ENCODE results near the gene FMOD. TPM values are rescaled to one million over a fixed set of nuclear protein-coding genes. Genes with fewer than 3 reads are reported as not detected.
A peak's percentile ranks its signal among the peaks of the same experiment; 100 is the strongest.

FMOD gene
- total RNA-seq, 4 donors from 2014 or later, result 13.3 to 36.6 (median 22.9) TPM

- WGBS, result 83% methylated on average over 8 of the region's 8 CpGs
- Histone ChIP-seq H3K27me3 (no peaks in the 10 kb centered on the region), H3K27ac (no peak overlapping the region), H3K9me3 (no peaks in the 10 kb centered on the region), H3K4me3 (no peak overlapping the region), H3K36me3 (no peaks in the 10 kb centered on the region), H3K4me1 (peaks cover 23% of the 10 kb centered on the region)
- TF ChIP-seq EP300 (IDR thresholded peaks at IDR 0.05), result no peak
- no peak for TF ChIP-seq POLR2AphosphoS5 (IDR thresholded peaks at IDR 0.05)
- no peak for TF ChIP-seq CTCF (IDR thresholded peaks at IDR 0.05)
- no peak for TF ChIP-seq POLR2A (IDR thresholded peaks at IDR 0.05)
- no peak for DNase-seq (ENCODE audit: low spot score in 2 of 2)
Observed at GRCh38 chr1:203353486-203353885, 2.6 kb upstream of the FMOD start.

GRCh38 chr1:203349773-203350524 is 973 bp downstream of the FMOD start:
- peaks cover 26% of the 10 kb centered on the region for H3K4me1 ChIP-seq
- peak overlapping the region; percentile 34 for H3K4me3 ChIP-seq
- H3K36me3 ChIP-seq, result no peaks in the 10 kb centered on the region
- TF ChIP-seq POLR2A (IDR thresholded peaks at IDR 0.05), result no peak
- TF ChIP-seq POLR2AphosphoS5 (IDR thresholded peaks at IDR 0.05), result no peak
- TF ChIP-seq EP300 (IDR thresholded peaks at IDR 0.05), result no peak
- TF ChIP-seq CTCF (IDR thresholded peaks at IDR 0.05), result no peak
- no peaks in the 10 kb centered on the region for H3K27me3 ChIP-seq
- H3K27ac ChIP-seq, result peak overlapping the region; percentile 54
- H3K9me3 ChIP-seq, result no peaks in the 10 kb centered on the region
- no peak for DNase-seq (ENCODE audit: low spot score in 2 of 2)
- WGBS, result 80% methylated on average over 4 of the region's 4 CpGs

GRCh38 chr1:203349166-203349565 is 1.8 kb downstream of the FMOD start:
- TF ChIP-seq POLR2A (IDR thresholded peaks at IDR 0.05) (no peak), CTCF (IDR thresholded peaks at IDR 0.05) (no peak), POLR2AphosphoS5 (IDR thresholded peaks at IDR 0.05) (no peak), EP300 (IDR thresholded peaks at IDR 0.05) (no peak)
- H3K9me3 ChIP-seq, result no peaks in the 10 kb centered on the region
- H3K27me3 ChIP-seq, result no peaks in the 10 kb centered on the region
- no peaks in the 10 kb centered on the region for H3K36me3 ChIP-seq
- no peak overlapping the region for H3K27ac ChIP-seq
- H3K4me3 ChIP-seq, result no peak overlapping the region
- H3K4me1 ChIP-seq, result peaks cover 32% of the 10 kb centered on the region
- DNase-seq (ENCODE audit: low spot score in 2 of 2), result no peak
- WGBS, result 92% methylated on average over 1 of the region's 1 CpG

- WGBS, result 96% methylated on average over 3 of the region's 3 CpGs
- no peaks in the 10 kb centered on the region for H3K9me3 ChIP-seq
- no peaks in the 10 kb centered on the region for H3K36me3 ChIP-seq
- H3K27me3 ChIP-seq, result no peaks in the 10 kb centered on the region
- no peak for TF ChIP-seq POLR2AphosphoS5 (IDR thresholded peaks at IDR 0.05)
- no peak for TF ChIP-seq EP300 (IDR thresholded peaks at IDR 0.05)
- no peak for TF ChIP-seq POLR2A (IDR thresholded peaks at IDR 0.05)
- no peak for TF ChIP-seq CTCF (IDR thresholded peaks at IDR 0.05)
- peaks cover 37% of the 10 kb centered on the region for H3K4me1 ChIP-seq
- no peak for DNase-seq (ENCODE audit: low spot score in 2 of 2)
- no peak overlapping the region for H3K27ac ChIP-seq
- no peak overlapping the region for H3K4me3 ChIP-seq
Observed at GRCh38 chr1:203346769-203347102, 4.2 kb downstream of the FMOD start.

GRCh38 chr1:203346060-203346768 is 4.7 kb downstream of the FMOD start:
- WGBS, result 61% methylated on average over 7 of the region's 7 CpGs
- no peaks in the 10 kb centered on the region for H3K27me3 ChIP-seq
- H3K4me3 ChIP-seq, result no peak overlapping the region
- H3K9me3 ChIP-seq, result no peaks in the 10 kb centered on the region
- H3K36me3 ChIP-seq, result no peaks in the 10 kb centered on the region
- H3K4me1 ChIP-seq, result peaks cover 32% of the 10 kb centered on the region
- no peak for TF ChIP-seq CTCF (IDR thresholded peaks at IDR 0.05)
- no peak for TF ChIP-seq POLR2AphosphoS5 (IDR thresholded peaks at IDR 0.05)
- TF ChIP-seq POLR2A (IDR thresholded peaks at IDR 0.05), result no peak
- no peak for TF ChIP-seq EP300 (IDR thresholded peaks at IDR 0.05)
- no peak overlapping the region for H3K27ac ChIP-seq
- DNase-seq (ENCODE audit: low spot score in 2 of 2), result no peak
